B cell (primary cell): ENCODE measurements around the gene SARM1. TPM values are rescaled to one million over a fixed set of nuclear protein-coding genes. Genes with fewer than 3 reads are reported as not detected.

ENCODE experiments used
- ATAC-seq: fragments of 200-7000 bp; cut with Tn5 transposase; one replicate; pipeline ENCODE4 v1.10.0; 2021; ENCODE audit warnings: low read depth, mild to moderate bottlenecking, moderate number of reproducible peaks, moderate library complexity
- CTCF ChIA-PET: fragments of 350-600 bp; sonication (Branson Sonifier 250); formaldehyde crosslinking; loops from one replicate; lab custom pipeline; 2021; ENCODE audit warnings: antibody characterized with exemption, inconsistent platforms; lab: Charles Lee
- POLR2A ChIA-PET: fragments of 350-600 bp; sonication (Branson Sonifier 250); formaldehyde crosslinking; loops from one replicate; lab custom pipeline; 2021; ENCODE audit warnings: antibody characterized with exemption; lab: Charles Lee
- DNase-seq: peaks from one replicate; pipeline ENCODE4 v3.0.0; 2013
- H2AFZ ChIP-seq: 2 replicates; pipeline ENCODE4 v1.6.1; 2012; ENCODE audit warnings: mild to moderate bottlenecking, low read depth, low read length; ENCODE audit not compliant: insufficient read depth, poor library complexity, severe bottlenecking
- H3K27ac ChIP-seq, 2 donors: 1 replicate in 1 of 2; 2 replicates in 1 of 2; pipeline ENCODE4 v1.5.1; 2012 to 2013; ENCODE audit warnings: low read length in 2 of 2, mild to moderate bottlenecking in 2 of 2, moderate library complexity in 1 of 2
- H3K27me3 ChIP-seq, 4 experiments: fragments of 200-600 bp in 1 of 4; sonication (generic) in 1 of 4; replicated peaks in 1 of 4; 1 replicate in 2 of 4; 2 replicates in 2 of 4; pipeline versions ENCODE4 v1.6.1 to v1.7.0; 2013 to 2016; ENCODE audit warnings: low read length in 3 of 4, mild to moderate bottlenecking in 2 of 4, mixed read lengths in 1 of 4, moderate library complexity in 1 of 4; ENCODE audit not compliant: insufficient read depth in 4 of 4, control insufficient read depth in 3 of 4; ENCODE audit errors: control extremely low read depth in 1 of 4
- H3K36me3 ChIP-seq, 2 experiments: replicated peaks in 1 of 2; 1 replicate in 1 of 2; 2 replicates in 1 of 2; pipeline versions ENCODE4 v1.6.1 to v1.7.1; 2013; ENCODE audit warnings: low read length in 1 of 2; ENCODE audit not compliant: insufficient read depth in 2 of 2, control insufficient read depth in 1 of 2; ENCODE audit errors: control extremely low read depth in 1 of 2, extremely low read depth in 1 of 2
- H3K4me1 ChIP-seq, 2 donors: fragments of 200-600 bp in 1 of 2; sonication (generic) in 1 of 2; 1 replicate in 1 of 2; 2 replicates in 1 of 2; pipeline versions ENCODE4 v1.5.1 to v1.6.1; 2013 to 2017; ENCODE audit warnings: low read length in 2 of 2; ENCODE audit not compliant: control insufficient read depth in 2 of 2, insufficient read depth in 2 of 2
- H3K4me2 ChIP-seq: replicated peaks from 2 replicates; pipeline ENCODE3; 2012; ENCODE audit warnings: mild to moderate bottlenecking, low read depth, low read length; ENCODE audit not compliant: poor library complexity, severe bottlenecking
- H3K4me3 ChIP-seq, 5 experiments: fragments of 200-600 bp in 1 of 5; sonication (generic) in 1 of 5; 1 replicate in 3 of 5; 2 replicates in 2 of 5; pipeline versions ENCODE4 v1.5.1 to v1.7.0; 2011 to 2016; ENCODE audit warnings: low read length in 4 of 5, mild to moderate bottlenecking in 4 of 5, low read depth in 2 of 5, control low read depth in 1 of 5, moderate library complexity in 1 of 5; ENCODE audit not compliant: insufficient read depth in 1 of 5; ENCODE audit errors: control extremely low read depth in 1 of 5, extremely low read depth in 1 of 5
- H3K79me2 ChIP-seq: fragments of 200-600 bp; sonication (generic); one replicate; pipeline ENCODE4 v1.6.0; 2016; ENCODE audit warnings: low read length; ENCODE audit not compliant: control insufficient read depth, insufficient read depth
- H3K9ac ChIP-seq: fragments of 200-600 bp; sonication (generic); 2 replicates; pipeline ENCODE4 v1.6.1; 2017; ENCODE audit warnings: mild to moderate bottlenecking, low read length, moderate library complexity
- H3K9me3 ChIP-seq, 3 donors: one replicate each; pipeline versions ENCODE4 v1.6.1 to v1.7.1; 2013; ENCODE audit warnings: low read length in 2 of 3; ENCODE audit not compliant: control insufficient read depth in 2 of 3, insufficient read depth in 1 of 3; ENCODE audit errors: control extremely low read depth in 1 of 3
- H4K20me1 ChIP-seq: 2 replicates; pipeline ENCODE4 v1.6.0; 2012; ENCODE audit warnings: mild to moderate bottlenecking, low read length; ENCODE audit not compliant: insufficient read depth, control insufficient read depth, poor library complexity, severe bottlenecking
- H3K27ac Mint-ChIP-seq: one replicate; pipeline ENCODE4 v1.8.0; 2021; ENCODE audit warnings: mixed read lengths
- H3K27me3 Mint-ChIP-seq: one replicate; pipeline ENCODE4 v1.8.0; 2021; ENCODE audit warnings: mixed read lengths
- H3K4me1 Mint-ChIP-seq: one replicate; pipeline ENCODE4 v1.8.0; 2021; ENCODE audit warnings: mixed read lengths
- H3K4me3 Mint-ChIP-seq: one replicate; pipeline ENCODE4 v1.8.0; 2021; ENCODE audit warnings: mixed read lengths
- H3K9me3 Mint-ChIP-seq: one replicate; pipeline ENCODE4 v1.8.0; 2022; ENCODE audit warnings: mixed read lengths; ENCODE audit not compliant: insufficient read depth
- CTCF ChIP-seq: fragments of 200-600 bp; IDR thresholded peaks from one replicate; pipeline ENCODE4 v1.8.0; 2022; ENCODE audit warnings: antibody characterized with exemption, mild to moderate bottlenecking
- EZH2 ChIP-seq: IDR thresholded peaks from 2 replicates; pipeline ENCODE4 v1.6.1; 2012; ENCODE audit warnings: borderline replicate concordance, low read depth, mild to moderate bottlenecking, moderate library complexity, low read length; ENCODE audit not compliant: insufficient read depth, poor library complexity, severe bottlenecking
- WGBS: methylation state at CpG from one replicate; pipeline ENCODE4 v1.1.5; 2013; ENCODE audit warnings: missing lambda C conversion rate; ENCODE audit not compliant: insufficient coverage; 5-methylcytosine and 5-hydroxymethylcytosine counted together
- intact Hi-C: fragments of 100-400 bp; cut with micrococcal nuclease; formaldehyde crosslinking; loops from one replicate; pipeline ENCODE4 v1.10.0; 2022
- polyA plus RNA-seq: library from polyadenylated mRNA; depleted of rRNA; stranded (reverse); fragments of >200 nt; gene quantifications from 2 replicates; pipeline ENCODE4 v1.2.3, GENCODE V29; 2012
- total RNA-seq, 2 donors: library from RNA; stranded (reverse); fragments of 120-200 nt in 1 of 2; gene quantifications; 1 replicate in 1 of 2; 2 replicates in 1 of 2; pipeline versions ENCODE4 v1.2.3 to v1.2.4, GENCODE V29; 2013 to 2022

The SARM1 gene
- total and polyA plus RNA-seq, 2 donors (not counting 1 experiment from before 2014, with no cell fraction given) = 22.5 to 32.8 TPM

- no peak overlapping the region for H2AFZ ChIP-seq
- peaks cover 13% of the 10 kb centered on the region for H3K4me1 Mint-ChIP-seq
- ChIA-PET POLR2A (no interaction called here), CTCF (interaction anchor here (0.7 to 3.0 kb wide), 2 partner anchors 14 to 593 kb away, joined by 3 to 20 read pairs; no protein-coding TSS in a partner anchor)
- H3K27ac ChIP-seq = no peak overlapping the region
- no peaks in the 10 kb centered on the region for H3K36me3 ChIP-seq
- no peak overlapping the region for H3K27ac Mint-ChIP-seq
- H3K4me3 Mint-ChIP-seq = no peak overlapping the region
- no peaks in the 10 kb centered on the region for H3K27me3 Mint-ChIP-seq
- H3K4me2 ChIP-seq = no peak overlapping the region
- no peak overlapping the region for H3K9ac ChIP-seq
- intact Hi-C loops = no loop called here
- H3K27me3 ChIP-seq = no peaks in the 10 kb centered on the region
- H4K20me1 ChIP-seq = no peaks in the 10 kb centered on the region
- ATAC-seq (no peak), DNase-seq (no peak)
- H3K9me3 Mint-ChIP-seq = no peaks in the 10 kb centered on the region
- TF ChIP-seq CTCF = no peak
- no peak for TF ChIP-seq EZH2
- peaks cover 0 to 4% (median 0%) of the 10 kb centered on the region in 3 donors for H3K9me3 ChIP-seq
- no peak overlapping the region for H3K4me3 ChIP-seq
- H3K79me2 ChIP-seq = no peaks in the 10 kb centered on the region
- peaks cover 8 to 12% of the 10 kb centered on the region in 2 donors for H3K4me1 ChIP-seq
- WGBS = no CpG with 5 or more reads among the region's 3 CpGs
These were observed 30.7 kb downstream of the SARM1 start for GRCh38 chr17:28402224-28402630.

DNA sequence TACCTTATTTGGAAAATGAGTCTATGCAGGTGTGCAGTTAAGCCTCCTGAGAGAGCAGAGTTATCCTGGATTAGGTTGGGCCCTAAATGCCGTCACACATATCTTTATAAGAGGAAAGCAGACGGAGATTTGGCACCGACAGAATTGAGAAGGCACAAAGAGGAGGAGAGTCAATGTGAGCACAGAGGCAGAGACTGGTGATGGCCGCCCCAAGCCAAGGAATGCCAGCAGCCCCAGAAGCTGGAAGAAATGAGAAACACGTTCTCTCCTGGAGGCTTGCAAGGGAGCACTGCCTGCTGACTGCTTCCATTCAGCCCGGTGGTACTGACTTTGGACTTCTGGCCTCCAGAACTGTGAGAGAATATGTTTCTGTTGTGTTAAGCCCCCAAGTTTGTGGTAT lies 31.4 kb downstream of the SARM1 start:
- no peak overlapping the region for H3K27ac ChIP-seq
- Mint-ChIP-seq H3K9me3 (no peaks in the 10 kb centered on the region), H3K4me1 (peaks cover 13% of the 10 kb centered on the region), H3K27ac (no peak overlapping the region), H3K4me3 (no peak overlapping the region), H3K27me3 (no peaks in the 10 kb centered on the region)
- H4K20me1 ChIP-seq = no peaks in the 10 kb centered on the region
- H3K36me3 ChIP-seq = no peaks in the 10 kb centered on the region
- TF ChIP-seq EZH2 (no peak), CTCF (no peak)
- no peak overlapping the region for H2AFZ ChIP-seq
- H3K4me2 ChIP-seq = no peak overlapping the region
- peaks cover 8 to 12% of the 10 kb centered on the region in 2 donors for H3K4me1 ChIP-seq
- CTCF ChIA-PET = no interaction called here
- intact Hi-C loops = no loop called here
- H3K79me2 ChIP-seq = no peaks in the 10 kb centered on the region
- DNase-seq (no peak), ATAC-seq (no peak)
- no peak overlapping the region for H3K4me3 ChIP-seq
- H3K27me3 ChIP-seq = no peaks in the 10 kb centered on the region
- WGBS = 100% methylated on average over 6 of the region's 6 CpGs
- H3K9ac ChIP-seq = no peak overlapping the region
- POLR2A ChIA-PET = no interaction called here
- H3K9me3 ChIP-seq = peaks cover 0 to 4% (median 0%) of the 10 kb centered on the region in 3 donors
